Karpas-422 (cell line): ENCODE data around the gene SLC12A7. TPM values are rescaled to one million over a fixed set of nuclear protein-coding genes. Genes with fewer than 3 reads are reported as not detected.

Experiments
- DNase-seq: peaks from one replicate; pipeline ENCODE4 v3.0.0-alpha.2; 2015
- H2AFZ ChIP-seq: fragments of 200-600 bp; sonication (generic); 2 replicates; pipeline ENCODE4 v1.6.1; 2014; ENCODE audit warnings: antibody characterized with exemption, low read length, mixed read lengths
- H3K27ac ChIP-seq: fragments of 200-600 bp; sonication (generic); 2 replicates; pipeline ENCODE4 v1.5.1; 2014; ENCODE audit warnings: mild to moderate bottlenecking, low read length, moderate library complexity
- H3K27me3 ChIP-seq: fragments of 200-600 bp; sonication (generic); 2 replicates; pipeline ENCODE4 v1.6.1; 2014; ENCODE audit warnings: low read length, mixed read lengths
- H3K36me3 ChIP-seq: fragments of 200-600 bp; sonication (generic); 2 replicates; pipeline ENCODE4 v1.6.1; 2014; ENCODE audit warnings: low read length, mixed read lengths; ENCODE audit not compliant: insufficient read depth
- H3K4me1 ChIP-seq: fragments of 200-600 bp; sonication (generic); 2 replicates; pipeline ENCODE4 v1.6.1; 2014; ENCODE audit warnings: mild to moderate bottlenecking, low read length, mixed read lengths
- H3K4me2 ChIP-seq: fragments of 200-600 bp; sonication (generic); 2 replicates; pipeline ENCODE4 v1.6.1; 2014; ENCODE audit warnings: low read length, low read depth, mild to moderate bottlenecking; ENCODE audit not compliant: poor library complexity, severe bottlenecking
- H3K4me3 ChIP-seq: fragments of 200-600 bp; sonication (generic); 2 replicates; pipeline ENCODE4 v1.5.1; 2014; ENCODE audit warnings: mild to moderate bottlenecking, antibody characterized with exemption, low read length, mixed read lengths
- H3K79me2 ChIP-seq: fragments of 200-600 bp; sonication (generic); 2 replicates; pipeline ENCODE4 v1.6.1; 2014; ENCODE audit warnings: mild to moderate bottlenecking, low read length, mixed read lengths
- H3K9ac ChIP-seq: fragments of 200-600 bp; sonication (generic); 2 replicates; pipeline ENCODE4 v1.6.0; 2014; ENCODE audit warnings: low read length
- H3K9me2 ChIP-seq: fragments of 200-600 bp; sonication (generic), shearing (Covaris generic); replicated peaks from 2 replicates; pipeline ENCODE4 v1.6.0; 2014; ENCODE audit warnings: mild to moderate bottlenecking, low read length, moderate library complexity; ENCODE audit not compliant: insufficient read depth
- H3K9me3 ChIP-seq: fragments of 300-700, 200-600 bp; sonication (generic); 2 replicates; pipeline ENCODE4 v1.6.1; 2014; ENCODE audit warnings: low read length, mixed read lengths
- H4K20me1 ChIP-seq: fragments of 200-600 bp; sonication (generic); 2 replicates; pipeline ENCODE4 v1.6.1; 2014; ENCODE audit warnings: mild to moderate bottlenecking, antibody characterized with exemption, low read length, low read depth; ENCODE audit not compliant: insufficient read depth
- total RNA-seq: library from RNA; depleted of rRNA; stranded (reverse); fragments of >200 nt; shearing (Covaris generic); gene quantifications from 2 replicates; pipeline ENCODE4 v1.2.3, GENCODE V29; 2014; ENCODE audit warnings: low replicate concordance

The SLC12A7 gene
- total RNA-seq, 1 experiment from 2014 or later, result not detected

DNA sequence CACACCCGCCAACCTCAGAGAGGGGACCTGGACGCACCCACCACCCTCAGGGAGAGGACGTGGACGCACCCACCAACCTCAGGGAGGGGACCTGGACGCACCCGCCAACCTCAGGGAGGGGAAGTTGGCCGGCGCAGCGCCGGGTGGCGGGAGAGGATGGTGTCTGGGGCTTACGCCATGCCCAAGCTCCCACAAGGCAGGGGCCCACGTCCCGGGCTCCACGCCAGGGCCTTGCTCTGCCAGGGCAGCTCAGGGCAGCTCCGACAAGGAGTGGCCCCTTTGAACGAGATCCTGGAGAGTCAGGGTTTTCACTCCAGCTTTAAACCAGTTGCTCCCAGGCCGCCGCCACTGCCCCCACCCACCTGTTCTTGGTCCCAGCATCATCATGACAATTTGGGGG lies 32.2 kb upstream of the SLC12A7 start:
- H3K9me2 ChIP-seq, result no peaks in the 10 kb centered on the region
- no peak overlapping the region for H3K27ac ChIP-seq
- no peaks in the 10 kb centered on the region for H3K79me2 ChIP-seq
- no peaks in the 10 kb centered on the region for H4K20me1 ChIP-seq
- H3K27me3 ChIP-seq, result no peaks in the 10 kb centered on the region
- no peak overlapping the region for H3K4me3 ChIP-seq
- no peaks in the 10 kb centered on the region for H3K9me3 ChIP-seq
- H3K9ac ChIP-seq, result no peak overlapping the region
- H3K4me2 ChIP-seq, result no peak overlapping the region
- H3K4me1 ChIP-seq, result peaks cover 18% of the 10 kb centered on the region
- no peak for DNase-seq
- no peak overlapping the region for H2AFZ ChIP-seq
- H3K36me3 ChIP-seq, result no peaks in the 10 kb centered on the region

GRCh38 chr5:1143670-1143951 lies 31.7 kb upstream of the SLC12A7 start:
- H3K27me3 ChIP-seq, result no peaks in the 10 kb centered on the region
- H3K4me3 ChIP-seq, result no peak overlapping the region
- H3K79me2 ChIP-seq, result no peaks in the 10 kb centered on the region
- H3K9me3 ChIP-seq, result no peaks in the 10 kb centered on the region
- H2AFZ ChIP-seq, result no peak overlapping the region
- peaks cover 19% of the 10 kb centered on the region for H3K4me1 ChIP-seq
- no peak for DNase-seq
- no peak overlapping the region for H3K9ac ChIP-seq
- H4K20me1 ChIP-seq, result no peaks in the 10 kb centered on the region
- no peaks in the 10 kb centered on the region for H3K9me2 ChIP-seq
- H3K27ac ChIP-seq, result no peak overlapping the region
- no peaks in the 10 kb centered on the region for H3K36me3 ChIP-seq
- H3K4me2 ChIP-seq, result no peak overlapping the region

GRCh38 chr5:1142886-1143669 lies 31.2 kb upstream of the SLC12A7 start:
- H3K9me3 ChIP-seq, result no peaks in the 10 kb centered on the region
- H3K9me2 ChIP-seq, result no peaks in the 10 kb centered on the region
- no peaks in the 10 kb centered on the region for H3K27me3 ChIP-seq
- H3K79me2 ChIP-seq, result no peaks in the 10 kb centered on the region
- no peak overlapping the region for H3K9ac ChIP-seq
- no peaks in the 10 kb centered on the region for H3K36me3 ChIP-seq
- peaks cover 19% of the 10 kb centered on the region for H3K4me1 ChIP-seq
- no peak overlapping the region for H3K27ac ChIP-seq
- H3K4me3 ChIP-seq, result no peak overlapping the region
- no peak overlapping the region for H2AFZ ChIP-seq
- no peak for DNase-seq
- H4K20me1 ChIP-seq, result no peaks in the 10 kb centered on the region
- no peak overlapping the region for H3K4me2 ChIP-seq

DNA sequence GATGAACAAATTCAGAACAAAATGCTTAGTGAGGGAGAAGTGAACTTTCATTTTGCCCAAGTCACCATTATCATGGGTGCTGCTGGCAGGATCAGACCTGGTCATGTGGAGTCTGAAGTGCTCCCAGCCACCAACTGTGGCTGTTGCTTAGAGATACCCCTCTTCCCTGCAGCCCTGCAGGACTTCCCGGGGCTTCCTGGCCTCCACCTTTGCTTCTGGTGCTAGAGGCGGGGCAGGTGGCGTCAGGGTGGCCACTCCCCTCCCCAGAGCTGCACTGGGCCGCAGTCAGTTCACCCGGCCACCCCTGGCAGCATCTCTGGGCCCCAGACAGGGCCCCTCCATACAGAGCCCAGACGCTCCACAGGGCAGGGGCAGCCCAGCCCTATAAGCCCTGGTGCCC lies 30.0 kb upstream of the SLC12A7 start:
- no peak overlapping the region for H2AFZ ChIP-seq
- no peak overlapping the region for H3K27ac ChIP-seq
- H3K9ac ChIP-seq, result no peak overlapping the region
- no peak overlapping the region for H3K4me2 ChIP-seq
- no peaks in the 10 kb centered on the region for H3K79me2 ChIP-seq
- H3K36me3 ChIP-seq, result no peaks in the 10 kb centered on the region
- DNase-seq, result no peak
- H3K9me2 ChIP-seq, result no peaks in the 10 kb centered on the region
- no peaks in the 10 kb centered on the region for H4K20me1 ChIP-seq
- H3K27me3 ChIP-seq, result no peaks in the 10 kb centered on the region
- H3K4me3 ChIP-seq, result no peak overlapping the region
- H3K9me3 ChIP-seq, result no peaks in the 10 kb centered on the region
- peaks cover 19% of the 10 kb centered on the region for H3K4me1 ChIP-seq

DNA sequence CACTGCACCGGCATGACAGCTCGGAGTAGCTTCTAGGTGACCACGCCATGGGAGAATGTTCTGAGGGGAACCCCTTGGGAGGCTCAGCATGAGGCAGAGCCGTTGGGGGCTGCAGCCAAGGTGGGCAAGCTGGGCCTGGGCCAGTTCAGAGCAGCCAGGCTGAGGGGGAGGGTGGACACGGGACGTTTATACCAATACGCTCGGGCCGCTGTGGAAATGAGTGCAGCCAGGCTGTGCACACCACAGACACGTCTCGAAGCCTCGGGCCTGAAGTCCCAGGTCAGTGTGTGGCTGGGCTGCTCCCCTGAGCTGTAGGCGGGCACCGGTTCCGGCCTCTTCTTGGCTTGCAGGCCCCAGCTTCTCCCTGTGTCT lies 28.9 kb upstream of the SLC12A7 start:
- Histone ChIP-seq H3K79me2 (no peaks in the 10 kb centered on the region), H3K9me2 (no peaks in the 10 kb centered on the region), H2AFZ (no peak overlapping the region), H3K4me3 (no peak overlapping the region), H3K27me3 (no peaks in the 10 kb centered on the region), H3K4me1 (peaks cover 20% of the 10 kb centered on the region), H3K9me3 (no peaks in the 10 kb centered on the region), H3K4me2 (no peak overlapping the region), H4K20me1 (no peaks in the 10 kb centered on the region), H3K9ac (no peak overlapping the region), H3K36me3 (no peaks in the 10 kb centered on the region), H3K27ac (no peak overlapping the region)
- no peak for DNase-seq

DNA sequence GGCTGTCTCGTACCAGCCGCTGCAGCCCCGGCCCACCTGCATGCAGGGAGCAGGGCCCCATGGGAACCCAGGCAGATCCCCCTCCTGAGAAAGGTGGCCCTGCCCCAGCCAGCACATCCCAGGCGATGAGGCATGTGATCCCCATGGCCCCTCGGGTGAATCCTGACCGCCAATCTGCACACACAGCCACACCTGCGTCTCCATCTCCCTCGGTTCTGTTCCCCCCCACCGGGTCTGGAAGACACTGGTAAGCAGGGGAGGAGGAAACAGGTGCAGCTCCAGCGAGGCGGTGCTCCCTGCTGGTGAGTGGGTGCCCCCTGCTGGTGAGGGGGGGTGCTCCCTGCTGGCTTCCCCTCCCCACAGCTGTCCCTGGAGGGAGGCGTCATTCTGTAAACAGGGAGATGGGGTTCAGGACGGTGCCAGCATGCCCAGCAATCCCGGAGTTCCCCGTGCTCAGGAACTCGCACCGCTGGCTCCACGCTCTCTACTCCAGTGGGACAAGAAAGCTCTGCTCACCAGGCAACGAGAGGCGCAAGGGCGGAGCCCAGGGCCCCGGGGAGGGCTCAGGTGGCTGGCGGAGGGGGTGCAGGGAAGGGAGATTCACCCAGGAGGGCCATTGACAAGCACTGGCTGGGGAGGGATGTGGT lies 28.4 kb upstream of the SLC12A7 start:
- no peaks in the 10 kb centered on the region for H3K9me3 ChIP-seq
- H3K9me2 ChIP-seq, result no peaks in the 10 kb centered on the region
- no peaks in the 10 kb centered on the region for H3K79me2 ChIP-seq
- H3K9ac ChIP-seq, result no peak overlapping the region
- H3K27ac ChIP-seq, result no peak overlapping the region
- H3K36me3 ChIP-seq, result no peaks in the 10 kb centered on the region
- no peaks in the 10 kb centered on the region for H4K20me1 ChIP-seq
- H3K4me2 ChIP-seq, result no peak overlapping the region
- peak; percentile 91 for DNase-seq
- H2AFZ ChIP-seq, result no peak overlapping the region
- no peak overlapping the region; the same call in 1 of the 2 replicates for H3K4me3 ChIP-seq
- H3K27me3 ChIP-seq, result no peaks in the 10 kb centered on the region
- peaks cover 25% of the 10 kb centered on the region for H3K4me1 ChIP-seq

DNA sequence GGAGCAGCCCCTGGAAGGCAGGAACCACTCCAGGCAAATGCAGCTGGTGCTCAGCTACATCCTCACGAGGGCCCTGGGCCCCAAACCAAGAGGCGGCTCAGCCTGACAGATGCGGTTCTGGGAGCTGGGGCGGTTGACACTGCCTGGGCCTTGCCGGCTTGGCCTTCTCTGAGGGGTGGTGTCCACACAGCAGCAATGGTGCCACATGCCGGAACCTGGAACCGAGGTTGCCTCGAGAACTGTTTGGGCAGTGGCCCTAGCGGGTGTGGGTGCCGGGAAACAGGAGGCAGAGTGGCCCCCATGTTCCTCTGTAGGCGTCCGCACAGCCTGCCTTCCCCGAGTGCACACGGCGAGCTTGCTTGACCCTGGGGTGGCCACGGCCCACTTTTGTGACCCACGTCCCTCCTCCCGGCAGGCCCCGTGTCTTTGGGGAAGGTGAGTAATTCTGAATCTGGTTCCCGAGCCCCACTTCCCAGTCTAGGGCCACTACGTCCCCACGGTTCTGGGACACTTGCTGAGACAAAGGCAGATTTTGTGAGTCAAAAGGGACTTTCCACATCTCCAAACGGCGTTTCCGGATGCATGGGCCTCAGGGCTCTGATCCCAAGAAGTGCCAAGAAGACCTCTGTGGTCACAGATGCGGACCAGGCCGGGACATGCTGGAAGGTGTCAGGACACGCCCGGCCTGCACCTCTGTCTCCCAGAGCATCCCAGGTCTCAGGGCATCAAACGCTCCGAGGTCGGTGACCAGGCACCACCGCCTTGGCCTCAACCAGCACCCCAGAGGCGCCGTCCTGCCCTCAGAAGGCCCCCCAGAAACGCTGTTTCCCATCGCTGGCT lies 27.7 kb upstream of the SLC12A7 start:
- H3K79me2 ChIP-seq, result no peaks in the 10 kb centered on the region
- no peaks in the 10 kb centered on the region for H3K27me3 ChIP-seq
- DNase-seq, result no peak
- H3K4me1 ChIP-seq, result peaks cover 32% of the 10 kb centered on the region
- H3K36me3 ChIP-seq, result no peaks in the 10 kb centered on the region
- H4K20me1 ChIP-seq, result no peaks in the 10 kb centered on the region
- no peaks in the 10 kb centered on the region for H3K9me2 ChIP-seq
- no peak overlapping the region; the same call in 1 of the 2 replicates for H3K4me3 ChIP-seq
- H2AFZ ChIP-seq, result no peak overlapping the region
- no peak overlapping the region for H3K27ac ChIP-seq
- 0 out of 2 replicates have a peak overlapping the region, but pooled peaks have one; percentile 3 for H3K9ac ChIP-seq
- no peaks in the 10 kb centered on the region for H3K9me3 ChIP-seq
- no peak overlapping the region for H3K4me2 ChIP-seq
